Activated CD8-positive, alpha-beta memory T cell treated with anti-CD3 and anti-CD28 coated beads for 24 hours (primary cell): ENCODE results near the gene CEP192.
"Not testable (repeated sequence)": the region's sequence is repeated elsewhere in the genome, so short reads cannot be mapped to it uniquely, and the experiment has no call there.

Source experiments
- DNase-seq: peaks from one replicate; pipeline ENCODE4 v3.0.0-alpha.2; 2020

The CEP192 gene, protein sequence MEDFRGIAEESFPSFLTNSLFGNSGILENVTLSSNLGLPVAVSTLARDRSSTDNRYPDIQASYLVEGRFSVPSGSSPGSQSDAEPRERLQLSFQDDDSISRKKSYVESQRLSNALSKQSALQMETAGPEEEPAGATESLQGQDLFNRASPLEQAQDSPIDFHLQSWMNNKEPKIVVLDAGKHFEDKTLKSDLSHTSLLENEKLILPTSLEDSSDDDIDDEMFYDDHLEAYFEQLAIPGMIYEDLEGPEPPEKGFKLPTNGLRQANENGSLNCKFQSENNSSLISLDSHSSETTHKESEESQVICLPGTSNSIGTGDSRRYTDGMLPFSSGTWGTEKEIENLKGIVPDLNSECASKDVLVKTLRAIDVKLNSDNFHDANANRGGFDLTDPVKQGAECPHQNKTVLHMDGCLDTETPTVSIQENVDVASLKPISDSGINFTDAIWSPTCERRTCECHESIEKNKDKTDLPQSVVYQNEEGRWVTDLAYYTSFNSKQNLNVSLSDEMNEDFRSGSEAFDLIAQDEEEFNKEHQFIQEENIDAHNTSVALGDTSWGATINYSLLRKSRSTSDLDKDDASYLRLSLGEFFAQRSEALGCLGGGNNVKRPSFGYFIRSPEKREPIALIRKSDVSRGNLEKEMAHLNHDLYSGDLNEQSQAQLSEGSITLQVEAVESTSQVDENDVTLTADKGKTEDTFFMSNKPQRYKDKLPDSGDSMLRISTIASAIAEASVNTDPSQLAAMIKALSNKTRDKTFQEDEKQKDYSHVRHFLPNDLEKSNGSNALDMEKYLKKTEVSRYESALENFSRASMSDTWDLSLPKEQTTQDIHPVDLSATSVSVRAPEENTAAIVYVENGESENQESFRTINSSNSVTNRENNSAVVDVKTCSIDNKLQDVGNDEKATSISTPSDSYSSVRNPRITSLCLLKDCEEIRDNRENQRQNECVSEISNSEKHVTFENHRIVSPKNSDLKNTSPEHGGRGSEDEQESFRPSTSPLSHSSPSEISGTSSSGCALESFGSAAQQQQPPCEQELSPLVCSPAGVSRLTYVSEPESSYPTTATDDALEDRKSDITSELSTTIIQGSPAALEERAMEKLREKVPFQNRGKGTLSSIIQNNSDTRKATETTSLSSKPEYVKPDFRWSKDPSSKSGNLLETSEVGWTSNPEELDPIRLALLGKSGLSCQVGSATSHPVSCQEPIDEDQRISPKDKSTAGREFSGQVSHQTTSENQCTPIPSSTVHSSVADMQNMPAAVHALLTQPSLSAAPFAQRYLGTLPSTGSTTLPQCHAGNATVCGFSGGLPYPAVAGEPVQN (N-terminal part only)

GRCh38 chr18:12990967-12991820 lies at the start of gene CEP192:
Gene CEP192, plus strand, starts transcription at chr18:12991362. Its CDS starts 8,063 bp downstream, at chr18:12999425.
- peak; percentile 97 for DNase-seq

DNA sequence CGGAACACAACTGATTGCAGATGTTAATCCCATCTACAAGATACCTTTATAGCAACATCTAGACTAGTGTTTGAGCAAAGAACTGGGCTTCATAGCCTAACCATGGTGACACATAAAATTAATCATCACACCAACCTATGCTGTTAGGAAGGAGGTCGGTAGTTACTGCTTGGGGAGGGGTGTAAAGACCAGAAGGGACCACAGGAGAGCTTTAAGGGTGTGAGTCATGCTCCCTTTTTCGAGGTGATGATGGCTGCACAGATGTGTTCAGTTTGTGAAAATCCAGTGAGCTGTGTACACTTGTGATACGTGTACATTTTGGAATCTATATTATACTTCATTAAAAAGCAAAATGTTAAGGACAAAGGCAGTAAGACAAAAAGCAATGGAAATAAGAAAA lies 47.9 kb upstream of the CEP192 start:
- no peak for DNase-seq

DNA sequence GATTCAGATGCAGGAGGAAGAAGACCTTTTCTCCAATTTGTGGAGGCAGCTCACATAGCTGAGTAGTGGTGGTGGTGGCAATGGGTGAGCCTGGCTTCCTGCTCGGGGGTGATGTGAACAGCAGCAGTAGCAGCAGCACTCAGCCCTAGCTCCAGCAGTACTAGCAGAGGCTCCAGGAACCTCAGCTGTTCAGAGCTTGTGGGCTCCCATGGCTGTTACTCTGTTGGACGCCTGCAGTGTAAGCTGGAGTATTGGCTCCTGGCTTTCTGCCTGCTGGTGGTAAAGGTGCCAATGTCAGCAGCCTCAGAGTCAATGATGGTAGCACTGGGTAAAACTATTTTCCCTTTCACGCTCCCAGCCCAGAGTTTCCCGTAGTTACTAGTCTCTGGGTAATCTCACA lies 46.5 kb upstream of the CEP192 start:
- no peak for DNase-seq

DNA sequence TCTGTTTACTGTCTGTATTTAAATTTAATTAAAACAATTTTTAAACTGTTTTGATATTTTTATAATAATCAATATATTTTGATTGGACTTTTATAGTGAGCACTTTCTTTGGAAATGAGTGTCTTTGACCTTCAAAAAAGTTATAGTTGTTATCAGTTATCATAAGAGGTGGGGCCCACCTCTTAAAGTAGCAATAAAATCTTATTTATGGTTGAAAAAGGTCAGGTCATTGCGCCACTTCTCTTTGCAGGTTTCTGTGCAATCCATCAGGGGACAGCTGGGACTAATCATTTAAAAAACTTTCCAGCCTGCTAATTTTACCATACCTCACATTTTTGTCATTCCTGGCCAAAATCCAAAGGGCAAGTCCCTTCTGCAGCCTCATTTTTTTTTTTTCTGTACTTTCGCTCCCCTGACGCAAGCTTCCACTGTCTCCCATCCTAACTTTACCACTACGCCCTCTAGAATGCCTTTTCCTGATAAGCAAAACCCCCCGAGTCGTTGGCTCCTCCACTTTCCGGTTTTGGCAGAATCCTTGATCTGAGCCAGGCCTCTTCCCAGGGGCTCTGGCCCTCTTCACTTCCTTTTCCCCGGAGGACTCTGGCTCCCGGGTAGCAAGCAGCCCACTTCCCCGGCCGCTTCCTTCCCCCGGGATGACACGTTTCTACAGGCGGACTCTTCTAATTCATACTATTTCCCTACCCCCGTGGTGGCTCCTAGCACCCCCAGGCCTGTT lies 44.4 kb upstream of the CEP192 start:
- no peak for DNase-seq

- peak; percentile 99 for DNase-seq
Measured at GRCh38 chr18:12947285-12948049, 43.7 kb upstream of the CEP192 start, which contains the start of gene SEH1L. Gene SEH1L, plus strand, starts transcription at chr18:12948011. Its CDS starts 111 bp downstream, at chr18:12948122.

DNA sequence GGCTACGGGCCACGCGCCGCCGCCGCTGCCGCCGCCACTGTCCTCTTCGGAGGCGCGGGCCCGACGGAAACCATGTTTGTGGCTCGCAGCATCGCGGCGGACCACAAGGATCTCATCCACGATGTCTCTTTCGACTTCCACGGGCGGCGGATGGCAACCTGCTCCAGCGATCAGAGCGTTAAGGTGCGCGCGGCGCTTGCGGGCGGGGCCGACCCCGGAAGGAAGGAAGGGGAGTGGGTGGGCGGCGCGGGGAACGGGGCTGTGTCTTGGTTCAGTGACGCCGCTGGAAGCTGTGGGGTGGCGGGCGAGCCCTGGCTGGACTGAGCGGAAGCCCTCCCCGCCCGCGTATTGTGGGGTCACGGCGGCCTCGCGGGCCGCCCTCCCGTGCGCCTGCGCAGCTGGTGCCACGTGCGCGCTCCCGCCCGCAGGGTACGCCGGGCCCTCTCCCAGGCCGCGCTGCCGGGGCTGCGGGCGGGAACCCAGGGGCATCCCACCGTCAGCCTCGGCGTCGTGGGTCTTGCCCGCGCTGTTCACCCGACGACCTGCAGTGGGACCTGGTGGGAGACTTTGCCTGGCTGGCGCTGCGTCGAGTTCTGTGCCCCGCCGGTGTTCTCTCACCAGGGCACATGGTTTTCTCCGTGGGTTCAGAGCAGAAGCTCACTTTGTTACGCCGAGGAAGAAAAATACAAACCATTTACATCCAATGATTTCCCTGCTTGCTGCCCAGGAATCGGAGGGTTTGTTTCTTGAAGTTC lies 42.9 kb upstream of the CEP192 start:
- DNase-seq, result peak; percentile 99

DNA sequence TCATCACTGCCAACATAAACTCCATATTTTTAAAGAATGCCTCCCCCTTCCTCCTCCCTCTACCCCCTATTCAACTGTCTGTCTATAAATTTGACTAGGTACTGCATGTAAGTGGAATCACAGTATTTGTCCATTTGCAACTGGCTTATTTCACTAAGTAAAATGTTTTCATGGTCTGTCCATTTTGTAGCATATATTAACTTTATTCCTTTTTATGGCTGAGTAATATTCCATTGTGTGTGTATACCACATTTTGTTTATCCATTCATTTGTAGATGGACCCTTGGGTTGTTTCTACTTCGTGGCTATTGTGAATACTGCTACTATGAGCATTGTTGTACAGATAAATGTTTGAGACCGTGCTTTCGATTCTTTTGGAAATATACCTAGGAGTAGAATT lies 32.7 kb upstream of the CEP192 start:
- no peak for DNase-seq

DNA sequence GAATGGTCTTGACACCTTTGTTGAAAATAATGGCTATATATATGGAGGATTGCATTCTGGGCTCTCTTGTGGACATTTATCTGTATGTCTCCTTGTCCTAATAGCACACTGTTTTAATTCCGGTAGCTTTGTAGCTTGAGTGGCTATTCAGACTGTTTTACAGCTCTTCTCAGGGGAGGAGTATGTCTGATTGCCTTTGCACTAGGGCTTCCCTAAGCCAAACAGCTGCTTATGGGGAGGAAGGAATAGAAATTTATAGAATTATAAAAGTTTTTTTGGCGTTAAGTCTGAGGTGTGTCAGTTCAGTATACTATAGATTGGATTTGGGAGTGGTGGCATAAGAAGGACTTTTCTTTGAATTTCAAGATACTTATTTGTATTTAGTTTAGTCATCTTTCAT lies 30.8 kb upstream of the CEP192 start:
- DNase-seq, result no peak

- DNase-seq, result peak; percentile 35
Measured at GRCh38 chr18:12960853-12961397, 30.2 kb upstream of the CEP192 start.

- no peak for DNase-seq
Measured at GRCh38 chr18:12963069-12963468, 28.1 kb upstream of the CEP192 start.

DNA sequence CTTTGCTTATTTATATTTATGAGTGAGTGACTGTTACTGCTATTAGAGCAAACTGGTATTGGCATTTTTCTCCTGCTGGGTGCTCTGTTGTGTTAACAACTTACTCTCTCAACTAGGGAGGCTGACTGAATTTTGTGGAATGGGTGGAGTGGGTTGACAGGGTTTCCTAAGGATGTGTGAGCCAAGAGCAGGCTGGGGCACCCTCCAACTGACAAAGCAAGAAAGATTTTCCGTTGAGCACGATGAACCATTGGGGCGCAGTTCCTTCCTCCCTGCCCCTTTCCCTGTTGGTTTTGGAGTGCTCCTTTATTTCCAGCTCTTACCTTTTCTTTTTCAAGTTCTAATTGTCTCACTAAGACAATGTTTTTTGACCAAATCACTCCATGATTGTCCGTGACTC lies 23.0 kb upstream of the CEP192 start:
- DNase-seq, result no peak

GRCh38 chr18:12968619-12969018 lies 22.5 kb upstream of the CEP192 start:
- no peak for DNase-seq

GRCh38 chr18:12973562-12974213 lies 17.5 kb upstream of the CEP192 start:
- DNase-seq, result no peak

GRCh38 chr18:12975488-12975887 lies 15.7 kb upstream of the CEP192 start:
- DNase-seq, result no peak

DNA sequence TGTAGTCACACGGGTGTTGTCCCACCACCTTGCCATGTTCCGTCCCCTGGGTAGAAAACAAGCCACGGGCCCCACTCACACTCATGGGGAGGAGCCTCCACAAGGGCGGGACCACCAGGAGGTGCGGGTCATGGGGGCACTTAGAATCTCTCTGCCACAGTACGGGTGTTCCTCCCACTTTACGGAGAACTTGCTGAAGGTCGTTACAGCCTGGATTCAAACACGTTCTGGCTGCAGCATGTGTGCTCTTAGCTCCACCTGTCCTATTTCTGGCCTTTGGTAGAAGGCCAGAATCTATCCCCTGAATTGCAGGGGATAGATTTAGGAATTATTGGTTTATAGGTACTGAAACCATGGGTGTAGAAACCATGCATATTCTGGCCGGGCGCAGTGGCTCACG lies 14.9 kb upstream of the CEP192 start:
- no peak for DNase-seq

- DNase-seq, result not testable (repeated sequence)
Measured at GRCh38 chr18:12980065-12980464, 11.1 kb upstream of the CEP192 start.

DNA sequence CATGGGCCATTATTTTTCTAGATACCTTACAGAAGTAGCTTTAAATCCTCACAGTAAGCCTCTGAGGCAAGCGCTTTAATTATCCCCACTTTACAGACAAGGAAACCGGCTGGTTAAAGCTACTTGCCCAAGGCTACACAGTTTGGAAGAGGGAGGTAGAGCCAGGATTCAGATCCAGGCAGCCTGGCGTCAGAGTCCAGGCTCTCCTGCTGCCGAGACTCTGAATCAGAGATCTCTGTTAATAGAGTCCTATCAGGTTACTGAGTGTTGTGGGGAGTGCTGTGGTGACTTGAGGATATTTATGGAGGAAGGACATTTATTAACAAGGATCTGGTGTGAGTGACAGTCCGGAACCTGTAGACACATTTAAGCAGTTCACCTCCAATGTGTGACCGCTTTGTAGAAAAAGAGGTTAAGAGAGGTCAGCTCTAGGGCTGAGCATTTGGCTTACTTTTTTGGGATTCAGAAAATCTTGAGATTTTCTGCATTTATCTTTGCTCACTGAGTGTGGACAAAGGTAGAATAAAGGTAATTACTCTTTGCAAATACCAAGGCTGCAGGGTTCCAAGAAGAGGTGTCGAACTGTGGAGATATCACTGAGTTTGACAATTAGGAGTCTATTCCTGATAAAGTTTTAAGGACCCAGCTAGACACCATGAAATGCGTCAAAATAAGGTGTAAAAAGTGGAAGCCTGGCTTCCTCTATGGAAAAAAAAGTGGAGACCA lies 1.6 kb upstream of the CEP192 start:
- DNase-seq, result no peak

GRCh38 chr18:12990123-12990475 lies 1.1 kb upstream of the CEP192 start:
- DNase-seq, result peak; percentile 74
